ENCODE data around the gene SCN9A. TPM values are rescaled to one million over a fixed set of nuclear protein-coding genes. Genes with fewer than 3 reads are reported as not detected.
A peak's percentile ranks its signal among the peaks of the same experiment; 100 is the strongest.

SCN9A gene
- total and polyA plus RNA-seq, 9 of the 15 experiments (the other 6 are each of a cell fraction or from before 2014, with no cell fraction given): 1.4 to 22.8 (median 7.1) TPM

DNA sequence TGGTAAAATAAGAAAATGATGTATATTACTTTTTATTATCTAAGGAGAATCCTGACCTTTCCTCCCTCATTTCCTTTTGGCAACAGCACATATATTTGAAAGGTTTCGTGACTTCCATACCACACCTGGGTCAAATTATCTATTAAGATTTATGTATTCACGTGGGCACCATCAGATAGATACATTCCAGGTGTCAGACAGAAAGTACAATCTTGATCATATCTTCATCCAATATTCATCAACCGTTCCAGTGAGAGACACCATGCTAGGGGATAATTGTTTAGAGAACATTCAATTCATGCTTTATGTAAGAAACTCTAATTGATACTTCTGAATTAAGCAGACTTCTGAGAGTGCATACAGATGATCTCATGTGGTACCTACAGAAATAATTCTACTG lies 73.7 kb downstream of the SCN9A start (continued):
- TF ChIP-seq, protein P1, sequence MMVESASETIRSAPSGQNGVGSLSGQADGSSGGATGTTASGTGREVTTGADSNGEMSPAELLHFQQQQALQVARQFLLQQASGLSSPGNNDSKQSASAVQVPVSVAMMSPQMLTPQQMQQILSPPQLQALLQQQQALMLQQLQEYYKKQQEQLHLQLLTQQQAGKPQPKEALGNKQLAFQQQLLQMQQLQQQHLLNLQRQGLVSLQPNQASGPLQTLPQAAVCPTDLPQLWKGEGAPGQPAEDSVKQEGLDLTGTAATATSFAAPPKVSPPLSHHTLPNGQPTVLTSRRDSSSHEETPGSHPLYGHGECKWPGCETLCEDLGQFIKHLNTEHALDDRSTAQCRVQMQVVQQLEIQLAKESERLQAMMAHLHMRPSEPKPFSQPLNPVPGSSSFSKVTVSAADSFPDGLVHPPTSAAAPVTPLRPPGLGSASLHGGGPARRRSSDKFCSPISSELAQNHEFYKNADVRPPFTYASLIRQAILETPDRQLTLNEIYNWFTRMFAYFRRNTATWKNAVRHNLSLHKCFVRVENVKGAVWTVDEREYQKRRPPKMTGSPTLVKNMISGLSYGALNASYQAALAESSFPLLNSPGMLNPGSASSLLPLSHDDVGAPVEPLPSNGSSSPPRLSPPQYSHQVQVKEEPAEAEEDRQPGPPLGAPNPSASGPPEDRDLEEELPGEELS (CRISPR knock-in tag; IDR thresholded peaks at IDR 0.05; ENCODE audit: borderline replicate concordance): no peak
- TF ChIP-seq GABPA (tag; conservative IDR thresholded peaks at IDR 0.05; ENCODE audit: low read depth): no peak
- no peak for TF ChIP-seq ARID2 (IDR thresholded peaks at IDR 0.05)
- no peak for TF ChIP-seq CHD1 (IDR thresholded peaks at IDR 0.05; ENCODE audit: low read length)
- no peak for TF ChIP-seq ZNF830 (CRISPR knock-in tag; IDR thresholded peaks at IDR 0.05)
- TF ChIP-seq RBBP5 (IDR thresholded peaks at IDR 0.05; ENCODE audit: borderline replicate concordance, insufficient read depth, low read length, poor library complexity, severe bottlenecking): no peak

DNA sequence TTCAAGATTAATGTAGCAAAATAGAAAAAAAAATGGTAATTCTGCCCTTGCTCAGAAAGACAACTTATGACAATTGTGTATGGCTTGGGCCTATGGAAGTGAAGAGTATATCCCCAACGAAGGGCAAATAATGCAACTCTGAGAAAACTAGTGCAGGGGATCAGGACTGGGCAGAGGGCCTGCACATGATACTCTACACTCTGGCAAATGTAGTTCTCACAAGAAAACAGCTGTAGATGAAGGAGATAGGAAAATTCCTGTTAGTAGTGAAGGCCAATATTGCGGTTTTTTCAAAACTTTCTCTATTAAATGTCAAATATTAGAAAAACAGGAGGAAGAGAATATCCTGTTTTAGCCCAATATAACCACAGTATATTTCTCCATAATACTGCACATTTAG lies 77.8 kb downstream of the SCN9A start:
- ChIA-PET POLR2A (no interaction called here), CTCF (ENCODE audit: low intra/inter-chr PET ratio) (no interaction called here)
- H3K9me1 ChIP-seq (ENCODE audit: control insufficient read depth, insufficient read depth, low read length): no peaks in the 10 kb centered on the region
- DNase-seq (ENCODE audit: extremely low read depth in 1 of 4, low spot score in 3 of 4) (no peak), ATAC-seq (peak; percentile 43; the same call in 2 of the 3 replicates), FAIRE-seq (no peak)
- H3K27me3 ChIP-seq (ENCODE audit: control insufficient read depth in 2 of 2, insufficient read depth in 2 of 2, low read length in 2 of 2): no peaks in the 10 kb centered on the region
- no peak overlapping the region for H3K9ac ChIP-seq (ENCODE audit: insufficient read depth in 1 of 2, low read depth in 2 of 2, low read length in 2 of 2)
- BruUV-seq (replicated peaks): no TSS peak
- H3K36me3 ChIP-seq (ENCODE audit: control insufficient read depth, insufficient read depth, low read length): no peaks in the 10 kb centered on the region; the same call in 2 of the 3 replicates
- WGBS (ENCODE audit: insufficient coverage, low coverage, missing lambda C conversion rate): 42% methylated on average over 2 of the region's 2 CpGs
- no peak overlapping the region for H3K4me2 ChIP-seq (ENCODE audit: insufficient read depth, low read length)
- no peaks in the 10 kb centered on the region for H3K79me2 ChIP-seq (ENCODE audit: control insufficient read depth, insufficient read depth, low read length)
- H4K20me1 ChIP-seq (replicated peaks; ENCODE audit: control insufficient read depth, insufficient read depth, low read length): no peaks in the 10 kb centered on the region
- H3K4me1 ChIP-seq (replicated peaks in 1 of 2; ENCODE audit: control insufficient read depth in 2 of 2, insufficient read depth in 2 of 2, low read length in 2 of 2): no peaks in the 10 kb centered on the region
- no peak overlapping the region for H3K27ac ChIP-seq (ENCODE audit: extremely low read depth, low read depth, low read length)
- H3K4me3 ChIP-seq: no peak overlapping the region
- H2AFZ ChIP-seq (ENCODE audit: low read depth, low read length): no peak overlapping the region
- H3K9me3 ChIP-seq (replicated peaks; ENCODE audit: control insufficient read depth, insufficient read depth, low read depth, low read length): no peaks in the 10 kb centered on the region
- in situ Hi-C loops (cut with MboI) (no loop called here), intact Hi-C loops (cut with micrococcal nuclease) (no loop called here)
- no peak for TF ChIP-seq ILF3 (IDR thresholded peaks at IDR 0.05; ENCODE audit: borderline replicate concordance)
- TF ChIP-seq BMI1 (IDR thresholded peaks at IDR 0.05; ENCODE audit: low read length): no peak
- no peak for TF ChIP-seq E2F3 (CRISPR knock-in tag; IDR thresholded peaks at IDR 0.05)
- no peak for TF ChIP-seq SOX6 (IDR thresholded peaks at IDR 0.05)
